SK-N-SH (cell line): ENCODE results near the gene AUH. TPM values are rescaled to one million over a fixed set of nuclear protein-coding genes. Genes with fewer than 3 reads are reported as not detected.

Experiments used
- CTCF ChIA-PET: fragments of 300-600, 350-600 bp; formaldehyde crosslinking; extraction: SDS; loops from one replicate; lab custom pipeline; 2021; lab: Yijun Ruan, JAX
- POLR2A ChIA-PET: fragments of 350-600 bp; sonication (Branson Sonifier 250); formaldehyde crosslinking; extraction: SDS; loops from one replicate; lab custom pipeline; 2020; ENCODE audit warnings: antibody characterized with exemption, inconsistent platforms; lab: Yijun Ruan, JAX
- DNase-seq: peaks from one replicate; pipeline ENCODE4 v3.0.0; 2012
- H2AFZ ChIP-seq: fragments of 200-600 bp; sonication (generic); 2 replicates; pipeline ENCODE4 v1.8.1; 2016; ENCODE audit warnings: antibody characterized with exemption, mild to moderate bottlenecking, low read depth
- H3F3A ChIP-seq: fragments of 200-600 bp; sonication (generic); replicated peaks from 2 replicates; pipeline ENCODE3; 2016; ENCODE audit warnings: antibody characterized with exemption, mild to moderate bottlenecking; ENCODE audit not compliant: insufficient read depth
- H3K27ac ChIP-seq, 2 experiments: fragments of 200-500 bp in 1 of 2; fragments of 200-600 bp in 1 of 2; sonication (Bioruptor generic) in 1 of 2; sonication (generic), shearing (Covaris generic) in 1 of 2; 2 replicates each; pipeline versions ENCODE4 v1.5.1 to v1.6.1; 2014 to 2016; ENCODE audit warnings: low read depth in 2 of 2, inconsistent platforms in 1 of 2, low read length in 1 of 2, mild to moderate bottlenecking in 1 of 2, mixed read lengths in 1 of 2
- H3K27me3 ChIP-seq: fragments of 200-600 bp; sonication (generic), shearing (Covaris generic); 2 replicates; pipeline ENCODE4 v1.6.1; 2016; ENCODE audit warnings: mixed run types; ENCODE audit not compliant: insufficient read depth
- H3K36me3 ChIP-seq, 2 experiments: fragments of 200-500 bp in 1 of 2; fragments of 200-600 bp in 1 of 2; sonication (Bioruptor generic) in 1 of 2; sonication (generic) in 1 of 2; replicated peaks in 1 of 2; 2 replicates each; pipeline versions ENCODE3 to v1.5.1; 2014 to 2016; ENCODE audit warnings: low read length in 1 of 2, mild to moderate bottlenecking in 1 of 2; ENCODE audit not compliant: insufficient read depth in 2 of 2, control insufficient read depth in 1 of 2
- H3K4me1 ChIP-seq, 2 experiments: fragments of 200-500 bp in 1 of 2; fragments of 200-600 bp in 1 of 2; sonication (Bioruptor generic) in 1 of 2; sonication (generic), shearing (Covaris generic) in 1 of 2; 2 replicates each; pipeline versions ENCODE4 v1.5.1 to v1.6.1; 2014 to 2016; ENCODE audit warnings: low read depth in 1 of 2, low read length in 1 of 2, mixed run types in 1 of 2; ENCODE audit not compliant: insufficient read depth in 2 of 2, control insufficient read depth in 1 of 2
- H3K4me2 ChIP-seq: fragments of 200-600 bp; sonication (generic), shearing (Covaris generic); 2 replicates; pipeline ENCODE4 v1.6.1; 2017; ENCODE audit warnings: mixed run types
- H3K4me3 ChIP-seq, 2 experiments: fragments of 200-500 bp in 1 of 2; fragments of 200-600 bp in 1 of 2; sonication (Bioruptor generic) in 1 of 2; sonication (generic), shearing (Covaris generic) in 1 of 2; 2 replicates each; pipeline versions ENCODE4 v1.5.1 to v1.8.1; 2014 to 2016; ENCODE audit warnings: low read depth in 2 of 2, inconsistent platforms in 1 of 2, low read length in 1 of 2, mild to moderate bottlenecking in 1 of 2, mixed read lengths in 1 of 2, moderate library complexity in 1 of 2
- H3K79me2 ChIP-seq: fragments of 200-600 bp; sonication (generic); 2 replicates; pipeline ENCODE4 v1.8.1; 2017; ENCODE audit warnings: mild to moderate bottlenecking; ENCODE audit not compliant: insufficient read depth
- H3K9ac ChIP-seq: fragments of 200-600 bp; sonication (generic); 2 replicates; pipeline ENCODE4 v1.6.1; 2017; ENCODE audit warnings: mixed run types
- H3K9me2 ChIP-seq: fragments of 200-600 bp; sonication (generic); 2 replicates; pipeline ENCODE4 v1.6.1; 2017; ENCODE audit warnings: mixed run types
- H3K9me3 ChIP-seq: fragments of 200-600 bp; sonication (generic); 2 replicates; pipeline ENCODE4 v1.6.1; 2017; ENCODE audit warnings: mixed run types, mild to moderate bottlenecking, moderate library complexity
- H4K20me1 ChIP-seq: fragments of 200-600 bp; sonication (generic); 2 replicates; pipeline ENCODE4 v1.6.1; 2017; ENCODE audit warnings: mild to moderate bottlenecking, mixed run types; ENCODE audit not compliant: insufficient read depth
- CTCF ChIP-seq: fragments of 200-600 bp; sonication (generic); IDR thresholded peaks from 2 replicates; pipeline ENCODE4 v1.6.1; 2017; ENCODE audit warnings: antibody characterized with exemption, mild to moderate bottlenecking, moderate library complexity
- ELF1 ChIP-seq: IDR thresholded peaks from 2 replicates; pipeline ENCODE4 v1.4.0; 2012
- EZH2phosphoT487 ChIP-seq: fragments of 200-600 bp; sonication (generic); IDR thresholded peaks from 2 replicates; pipeline ENCODE4 v1.6.1; 2017; ENCODE audit warnings: low read depth, mixed run types, mild to moderate bottlenecking, antibody characterized with exemption, moderate library complexity, borderline replicate concordance
- GABPA ChIP-seq: IDR thresholded peaks from 2 replicates; pipeline ENCODE4 v1.4.0; 2012; ENCODE audit warnings: low read depth, mild to moderate bottlenecking
- GATA2 ChIP-seq: sonication (generic); formaldehyde crosslinking; IDR thresholded peaks from 2 replicates; pipeline ENCODE4 v1.5.0; 2020; ENCODE audit warnings: mild to moderate bottlenecking, missing genetic modification reagents
- IRF3 ChIP-seq: fragments of 150-350 bp; IDR thresholded peaks from 2 replicates; pipeline ENCODE4 v1.6.1; 2016; ENCODE audit warnings: mild to moderate bottlenecking, low read depth, low read length
- JUND ChIP-seq: IDR thresholded peaks from 2 replicates; pipeline ENCODE4 v1.4.0; 2012
- MXI1 ChIP-seq: IDR thresholded peaks from 2 replicates; pipeline ENCODE4 v1.6.1; 2012; ENCODE audit warnings: mild to moderate bottlenecking, low read depth, low read length, improper control_type of control experiment
- NRF1 ChIP-seq: IDR thresholded peaks from 2 replicates; pipeline ENCODE4 v1.6.1; 2012; ENCODE audit warnings: low read depth, mild to moderate bottlenecking, low read length
- PBX3 ChIP-seq: IDR thresholded peaks from 2 replicates; pipeline ENCODE4; 2012
- RAD21 ChIP-seq: IDR thresholded peaks from 2 replicates; pipeline ENCODE4 v1.6.1; 2012; ENCODE audit warnings: mild to moderate bottlenecking, low read length
- SIN3A ChIP-seq: IDR thresholded peaks from 2 replicates; pipeline ENCODE4 v1.6.1; 2012; ENCODE audit warnings: low read depth, mild to moderate bottlenecking, low read length, moderate library complexity, borderline replicate concordance
- SMC3 ChIP-seq: IDR thresholded peaks from 2 replicates; pipeline ENCODE4 v1.6.1; 2012; ENCODE audit warnings: low read depth, low read length, improper control_type of control experiment
- TCF12 ChIP-seq: IDR thresholded peaks from 2 replicates; pipeline ENCODE4 v1.4.0; 2012
- YY1 ChIP-seq: IDR thresholded peaks from 2 replicates; pipeline ENCODE4 v1.4.0; 2012; ENCODE audit warnings: low read depth, mild to moderate bottlenecking
- WGBS: methylation state at CpG from one replicate; pipeline ENCODE4 v1.1.6; 2017; ENCODE audit warnings: low lambda C conversion rate; 5-methylcytosine and 5-hydroxymethylcytosine counted together
- polyA plus RNA-seq, 3 experiments: library from polyadenylated mRNA; depleted of rRNA; stranded (reverse); fragments of >200 nt; gene quantifications; 2 replicates each; pipeline ENCODE4 v1.2.3, GENCODE V29; 2012

AUH gene
- polyA plus RNA-seq, 1 of the 3 experiments (the other 2 are of a cell fraction), result 7.6 TPM

GRCh38 chr9:91220491-91221135, 141.1 kb downstream of the AUH start:
- Histone ChIP-seq H3K4me3 (no peak overlapping the region), H4K20me1 (no peaks in the 10 kb centered on the region), H3K79me2 (no peaks in the 10 kb centered on the region), H3K9ac (no peak overlapping the region), H3K9me3 (no peaks in the 10 kb centered on the region), H3K4me2 (no peak overlapping the region), H3K27me3 (no peaks in the 10 kb centered on the region), H3K27ac (no peak overlapping the region), H3F3A (no peaks in the 10 kb centered on the region), H2AFZ (no peak overlapping the region), H3K4me1 (no peaks in the 10 kb centered on the region), H3K36me3 (peaks cover 3 to 10% of the 10 kb centered on the region in 2 experiments)
- no peak for DNase-seq
- CTCF ChIA-PET, result no interaction called here
- TF ChIP-seq JUND (no peak), GATA2 (CRISPR knock-in tag) (no peak), IRF3 (no peak), RAD21 (no peak), EZH2phosphoT487 (no peak), NRF1 (no peak), SIN3A (no peak), YY1 (no peak), TCF12 (no peak)
- TF ChIP-seq, all 33 proteins: peak for 0
- H3K9me2 ChIP-seq, result no peaks in the 10 kb centered on the region
- WGBS, result 89% methylated on average over 12 of the region's 12 CpGs
- POLR2A ChIA-PET, result no interaction called here

DNA sequence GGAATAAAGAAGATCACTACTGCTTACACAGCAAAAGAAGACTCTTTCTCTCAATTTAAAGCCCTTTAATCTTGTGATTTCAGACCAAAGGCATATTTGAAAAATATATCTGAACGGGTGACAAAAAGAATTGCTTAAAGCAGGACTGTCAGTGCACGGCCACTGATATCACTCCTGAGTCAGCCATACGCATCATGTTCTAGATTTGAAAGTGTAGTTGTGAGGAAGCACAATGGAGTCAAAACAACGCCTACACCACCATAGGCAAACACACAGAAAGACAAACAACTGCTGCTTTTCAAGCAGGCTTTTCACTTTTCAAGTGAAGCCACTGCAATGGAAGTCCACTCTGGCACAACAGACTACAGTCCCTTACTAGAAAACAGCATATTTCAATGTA, 141.7 kb downstream of the AUH start:
- Histone ChIP-seq H3K4me2 (no peak overlapping the region), H3K36me3 (peaks cover 3 to 10% of the 10 kb centered on the region in 2 experiments), H3K79me2 (no peaks in the 10 kb centered on the region), H4K20me1 (no peaks in the 10 kb centered on the region), H3K4me1 (no peaks in the 10 kb centered on the region; a peak in 1 of 4 replicates), H3K4me3 (no peak overlapping the region), H3K27me3 (no peaks in the 10 kb centered on the region), H3K27ac (no peak overlapping the region)
- 88% methylated on average over 4 of the region's 4 CpGs for WGBS
- TF ChIP-seq SMC3, result no peak
- TF ChIP-seq NRF1, result no peak
- TF ChIP-seq CTCF, result no peak
- no peak for TF ChIP-seq MXI1
- no peak for TF ChIP-seq ELF1
- TF ChIP-seq PBX3, result no peak
- TF ChIP-seq GABPA, result no peak
- TF ChIP-seq, all 33 proteins: peak for 0
- DNase-seq, result no peak
- Histone ChIP-seq H3K9me3 (no peaks in the 10 kb centered on the region), H2AFZ (no peak overlapping the region), H3K9ac (no peak overlapping the region), H3K9me2 (no peaks in the 10 kb centered on the region), H3F3A (no peaks in the 10 kb centered on the region)
- ChIA-PET POLR2A (no interaction called here), CTCF (no interaction called here)
